KOPT-K1 (cell line): ENCODE data around the gene KCNAB1.

Source experiments
- H3K27ac ChIP-seq: fragments of 200-600 bp; sonication (generic); 2 replicates; pipeline ENCODE4 v1.5.1; 2016; ENCODE audit warnings: antibody characterized with exemption, mild to moderate bottlenecking, low read depth, low read length; ENCODE audit not compliant: poor library complexity, severe bottlenecking
- H3K36me3 ChIP-seq: fragments of 200-600 bp; sonication (generic); 2 replicates; pipeline ENCODE4 v1.5.1; 2017; ENCODE audit warnings: antibody characterized with exemption, mild to moderate bottlenecking, low read length, moderate library complexity; ENCODE audit not compliant: insufficient read depth
- H3K9me3 ChIP-seq: fragments of 200-600 bp; sonication (generic); 2 replicates; pipeline ENCODE4 v1.5.1; 2017; ENCODE audit warnings: antibody characterized with exemption, low read length, mild to moderate bottlenecking; ENCODE audit not compliant: insufficient read depth, poor library complexity, severe bottlenecking

KCNAB1 gene

GRCh38 chr3:156378871-156379270 is 258.5 kb downstream of the KCNAB1 start:
- H3K9me3 ChIP-seq, result no peaks in the 10 kb centered on the region
- H3K36me3 ChIP-seq, result no peaks in the 10 kb centered on the region
- H3K27ac ChIP-seq, result no peak overlapping the region

DNA sequence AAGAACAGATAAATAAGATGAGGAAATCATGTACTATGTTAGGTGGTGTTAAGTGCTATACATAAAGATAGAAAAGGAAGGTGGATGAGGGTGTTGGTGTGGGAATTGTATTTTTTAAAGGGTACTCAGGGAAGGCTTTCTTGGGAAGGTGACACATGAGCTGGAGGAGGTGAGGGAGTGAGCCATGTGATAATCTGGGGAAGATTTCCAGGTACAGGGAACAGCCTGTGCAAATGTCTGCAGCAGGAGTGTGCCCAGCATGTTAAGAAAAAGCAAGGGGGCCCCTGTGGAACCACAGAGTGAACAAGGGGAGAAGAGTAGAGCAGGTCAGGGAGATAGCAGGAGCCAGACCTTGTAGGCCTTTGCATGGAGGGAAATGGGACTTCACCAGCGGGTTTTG is 258.9 kb downstream of the KCNAB1 start:
- H3K9me3 ChIP-seq, result no peaks in the 10 kb centered on the region
- H3K27ac ChIP-seq, result no peak overlapping the region

GRCh38 chr3:156381253-156381652 is 260.9 kb downstream of the KCNAB1 start:
- Histone ChIP-seq H3K36me3 (no peaks in the 10 kb centered on the region), H3K27ac (no peak overlapping the region), H3K9me3 (no peaks in the 10 kb centered on the region)

More for the DNA sequence above, 258.9 kb downstream of the KCNAB1 start:
- H3K36me3 ChIP-seq, result no peaks in the 10 kb centered on the region

DNA sequence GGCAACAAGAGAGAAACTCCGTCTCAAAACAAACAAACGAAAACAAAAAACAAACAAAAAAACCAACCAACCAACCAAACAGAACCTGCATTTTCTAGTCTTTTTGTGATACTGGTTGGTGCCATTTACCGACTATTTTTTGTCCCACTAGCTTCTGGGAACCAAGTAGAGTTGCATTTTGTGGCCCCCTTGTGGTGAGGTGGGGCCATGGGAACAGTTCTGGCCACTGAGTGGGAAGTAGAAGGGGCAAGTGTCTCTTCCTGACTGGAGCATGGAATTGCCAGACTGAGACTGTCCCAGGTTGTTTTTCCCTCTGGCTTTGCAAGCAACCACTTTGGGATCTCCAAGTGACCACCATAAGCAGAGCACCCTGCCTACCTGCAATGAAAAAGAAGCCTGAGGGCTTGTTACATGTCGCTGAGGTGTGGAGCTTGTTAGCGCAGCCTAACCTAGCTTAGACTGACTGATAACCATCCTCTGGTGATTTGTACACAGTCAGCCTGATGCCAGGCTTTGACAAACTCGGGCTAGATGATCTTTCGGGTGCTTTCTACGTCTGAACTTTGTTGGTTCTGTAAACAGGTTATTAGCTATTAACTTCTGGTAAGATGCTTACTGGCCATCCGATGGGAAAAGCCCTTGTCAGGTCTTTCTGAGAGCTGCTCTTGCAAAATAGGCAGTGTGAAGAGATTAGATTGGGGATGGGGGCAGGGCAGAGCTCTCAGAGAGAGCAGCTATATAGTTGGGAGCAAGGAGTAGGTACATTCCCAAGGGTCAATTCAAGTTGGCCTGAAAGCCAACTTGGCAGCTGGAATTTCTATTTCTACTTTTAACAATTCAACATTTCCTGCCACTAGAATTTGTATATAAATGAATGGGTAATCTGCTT is 262.3 kb downstream of the KCNAB1 start:
- H3K9me3 ChIP-seq, result no peaks in the 10 kb centered on the region

DNA sequence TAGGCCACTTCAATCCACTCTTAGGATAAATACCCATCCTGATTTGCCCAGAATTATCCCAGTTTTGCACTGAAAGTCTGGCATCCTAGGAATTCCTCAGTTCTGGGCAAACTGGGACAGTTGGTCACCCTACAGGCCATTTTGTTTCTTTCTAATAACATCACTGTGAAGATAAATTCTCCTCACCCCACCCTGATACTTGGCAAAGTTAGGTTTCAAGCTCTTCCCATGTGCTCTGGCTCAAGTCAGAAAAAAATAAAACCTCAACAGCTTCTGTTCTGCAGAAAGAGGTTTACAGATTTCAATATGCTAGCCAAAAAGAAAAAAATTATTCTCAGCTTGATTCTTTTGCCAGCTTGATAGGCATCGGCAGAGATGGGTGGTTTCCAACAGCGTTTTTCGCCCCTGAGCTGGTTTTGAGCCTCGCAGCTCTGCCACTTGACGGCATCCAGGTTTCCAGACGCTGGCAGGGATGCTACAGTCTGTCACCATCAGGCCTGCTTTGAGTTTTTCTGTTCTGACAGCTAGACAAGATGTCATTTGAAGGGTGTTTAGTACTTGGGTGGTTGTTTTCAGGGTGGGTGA is 263.2 kb downstream of the KCNAB1 start:
- no peaks in the 10 kb centered on the region for H3K36me3 ChIP-seq
- no peaks in the 10 kb centered on the region for H3K9me3 ChIP-seq
- no peak overlapping the region for H3K27ac ChIP-seq

More for the DNA sequence above, 262.3 kb downstream of the KCNAB1 start:
- Histone ChIP-seq H3K36me3 (no peaks in the 10 kb centered on the region), H3K27ac (no peak overlapping the region)

DNA sequence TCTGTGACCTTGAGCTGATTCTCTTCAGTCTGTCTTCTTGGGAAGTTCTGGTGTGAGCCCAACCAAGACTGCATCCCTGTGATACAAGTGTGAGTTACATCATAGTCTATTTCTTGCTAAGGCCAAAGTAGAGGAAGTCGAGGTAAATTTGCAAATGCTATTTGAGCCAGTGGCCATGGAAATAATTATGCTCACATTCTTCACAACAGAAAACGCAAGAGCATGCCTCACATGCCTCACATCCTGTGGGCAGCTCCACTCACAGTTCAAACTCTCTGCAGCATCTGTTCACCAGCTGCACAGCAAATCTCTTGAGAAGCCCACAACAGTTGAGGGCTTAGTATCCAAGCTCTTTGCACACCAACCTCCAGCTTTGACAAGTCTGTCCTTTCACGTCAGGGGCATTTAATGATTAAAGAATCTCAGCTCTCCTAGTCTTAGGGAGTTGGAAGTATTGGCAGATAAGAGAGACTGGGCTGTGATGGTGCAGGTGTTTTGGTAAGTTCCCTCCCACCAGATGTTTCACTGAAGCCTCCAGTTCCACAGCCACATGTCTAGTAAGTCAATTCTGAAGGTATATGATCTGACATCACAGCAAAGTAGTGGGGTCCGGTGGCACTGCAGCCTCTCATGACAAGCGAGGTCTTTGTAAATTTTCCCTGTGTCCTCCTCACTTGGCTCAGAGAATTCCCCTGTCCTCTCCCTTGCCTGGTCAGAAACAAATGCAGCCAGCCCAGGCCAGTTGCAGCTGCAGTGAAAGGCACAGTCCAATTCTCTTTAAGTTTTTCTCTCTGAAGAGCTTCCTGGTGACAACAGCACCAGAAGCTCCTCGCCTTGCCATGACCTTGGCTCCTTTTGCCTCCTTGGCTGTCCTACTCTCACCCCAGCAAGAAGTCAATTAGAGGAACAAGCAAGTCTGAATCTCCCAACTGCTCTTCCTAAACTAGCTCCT is 268.4 kb downstream of the KCNAB1 start:
- H3K9me3 ChIP-seq, result no peaks in the 10 kb centered on the region
- no peak overlapping the region for H3K27ac ChIP-seq
- H3K36me3 ChIP-seq, result no peaks in the 10 kb centered on the region

GRCh38 chr3:156389449-156389950 is 269.1 kb downstream of the KCNAB1 start:
- H3K9me3 ChIP-seq, result no peaks in the 10 kb centered on the region
- no peaks in the 10 kb centered on the region for H3K36me3 ChIP-seq
- no peak overlapping the region for H3K27ac ChIP-seq

GRCh38 chr3:156390846-156391245 is 270.5 kb downstream of the KCNAB1 start:
- no peaks in the 10 kb centered on the region for H3K9me3 ChIP-seq
- H3K36me3 ChIP-seq, result no peaks in the 10 kb centered on the region
- H3K27ac ChIP-seq, result no peak overlapping the region

GRCh38 chr3:156395961-156396710 is 275.8 kb downstream of the KCNAB1 start:
- H3K27ac ChIP-seq, result no peak overlapping the region
- H3K36me3 ChIP-seq, result no peaks in the 10 kb centered on the region
- H3K9me3 ChIP-seq, result no peaks in the 10 kb centered on the region

GRCh38 chr3:156396851-156397250 is 276.5 kb downstream of the KCNAB1 start:
- Histone ChIP-seq H3K27ac (no peak overlapping the region), H3K36me3 (no peaks in the 10 kb centered on the region), H3K9me3 (no peaks in the 10 kb centered on the region)

GRCh38 chr3:156397534-156397933 is 277.2 kb downstream of the KCNAB1 start:
- Histone ChIP-seq H3K9me3 (no peaks in the 10 kb centered on the region), H3K27ac (no peak overlapping the region), H3K36me3 (no peaks in the 10 kb centered on the region)

GRCh38 chr3:156400062-156400461 is 279.7 kb downstream of the KCNAB1 start:
- H3K36me3 ChIP-seq, result no peaks in the 10 kb centered on the region
- H3K27ac ChIP-seq, result no peak overlapping the region
- no peaks in the 10 kb centered on the region for H3K9me3 ChIP-seq

GRCh38 chr3:156400735-156401134 is 280.4 kb downstream of the KCNAB1 start:
- Histone ChIP-seq H3K36me3 (no peaks in the 10 kb centered on the region), H3K9me3 (no peaks in the 10 kb centered on the region), H3K27ac (no peak overlapping the region)

GRCh38 chr3:156404217-156404616 is 283.8 kb downstream of the KCNAB1 start:
- H3K27ac ChIP-seq, result no peak overlapping the region
- H3K9me3 ChIP-seq, result no peaks in the 10 kb centered on the region

More at GRCh38 chr3:156404217-156404616, 283.8 kb downstream of the KCNAB1 start:
- H3K36me3 ChIP-seq, result no peaks in the 10 kb centered on the region
